Kidney (tissue), 14 donors: ENCODE data around the gene NENF. TPM values are rescaled to one million over a fixed set of nuclear protein-coding genes. Genes with fewer than 3 reads are reported as not detected.
"Not testable (repeated sequence)": the region's sequence is repeated elsewhere in the genome, so short reads cannot be mapped to it uniquely, and the experiment has no call there.

Experiments used
- DNase-seq, 5 donors: peaks; one replicate each; pipeline ENCODE4 v3.0.0-alpha.2; 2013 to 2020
- FAIRE-seq: peaks from 2 replicates; lab custom pipeline; 2012; peaks lifted over from hg19 to GRCh38; lab: Jason Lieb, UNC
- H3K27ac ChIP-seq, 2 donors: one replicate each; pipeline ENCODE4 v1.7.0; 2013; ENCODE audit warnings: low read depth in 2 of 2, low read length in 2 of 2, inconsistent platforms in 1 of 2
- H3K27me3 ChIP-seq: one replicate; pipeline ENCODE4 v1.7.1; 2013; ENCODE audit warnings: low read length, inconsistent platforms; ENCODE audit not compliant: control insufficient read depth, insufficient read depth
- H3K36me3 ChIP-seq, 3 donors: one replicate each; pipeline versions ENCODE4 v1.7.0 to v1.7.1; 2013; ENCODE audit warnings: low read length in 3 of 3, control low read depth in 1 of 3, inconsistent platforms in 1 of 3; ENCODE audit not compliant: insufficient read depth in 3 of 3, control insufficient read depth in 2 of 3
- H3K4me1 ChIP-seq, 3 donors: one replicate each; pipeline versions ENCODE4 v1.7.0 to v1.7.1; 2013; ENCODE audit warnings: low read length in 3 of 3, inconsistent platforms in 1 of 3, low read depth in 1 of 3; ENCODE audit not compliant: control insufficient read depth in 2 of 3, insufficient read depth in 2 of 3
- H3K4me3 ChIP-seq, 3 donors: one replicate each; pipeline versions ENCODE4 v1.7.0 to v1.8.1; 2013; ENCODE audit warnings: low read length in 3 of 3, control low read depth in 1 of 3, inconsistent platforms in 1 of 3
- H3K9ac ChIP-seq, 3 donors: one replicate each; pipeline versions ENCODE4 v1.7.0 to v1.7.1; 2013; ENCODE audit warnings: low read length in 3 of 3, control low read depth in 1 of 3, inconsistent platforms in 1 of 3
- H3K9me3 ChIP-seq, 3 donors: one replicate each; pipeline versions ENCODE4 v1.7.0 to v1.7.1; 2013; ENCODE audit warnings: low read length in 3 of 3, control low read depth in 1 of 3, inconsistent platforms in 1 of 3; ENCODE audit not compliant: control insufficient read depth in 2 of 3, insufficient read depth in 1 of 3
- CTCF ChIP-seq: IDR thresholded peaks from 3 replicates; pipeline ENCODE4 v1.5.1; 2012; ENCODE audit warnings: mild to moderate bottlenecking, moderate library complexity, borderline replicate concordance; ENCODE audit not compliant: insufficient read depth; ENCODE audit errors: extremely low read depth
- intact Hi-C: fragments of 100-400 bp; cut with DNase I; formaldehyde crosslinking; loops from one replicate; pipeline ENCODE4 v1.11.1; 2022
- polyA plus RNA-seq: library from polyadenylated mRNA; stranded (reverse); fragments of 350-450 nt; fragmentation: Illumina TruSeq; extraction: RNeasy Lipid Tissue Mini Kit (QIAGEN cat#74804); gene quantifications from one replicate; pipeline ENCODE4 v1.2.3, GENCODE V29; 2014; ENCODE audit warnings: low read depth, low replicate concordance; ENCODE audit not compliant: insufficient read depth
- total RNA-seq: library from RNA; stranded (reverse); fragmentation: NEBNext Ultra II Directional; extraction: Animal tissue kit (Norgen Biotek cat#: 25700); gene quantifications from one replicate; pipeline ENCODE4 v1.2.1, GENCODE V29; 2021
- donor health status: control.
- donor health status: control.
- donor health status: control.
- donor health status: control.
- donor health status: control.
- donor health status: DM: yes; HTN: yes; CAD: no.
- donor health status: Normal renal cell carcinoma (clear cell type).

NENF gene
- total and polyA plus RNA-seq, 2 donors from 2014 or later, result 63.0 to 210 TPM

GRCh38 chr1:212479188-212479587, 46.5 kb downstream of the NENF start:
- Histone ChIP-seq H3K27ac (no peak overlapping the region), H3K9ac (no peak overlapping the region), H3K4me3 (no peak overlapping the region), H3K9me3 (no peaks in the 10 kb centered on the region), H3K27me3 (no peaks in the 10 kb centered on the region), H3K36me3 (no peaks in the 10 kb centered on the region), H3K4me1 (peaks cover 0 to 8% (median 4%) of the 10 kb centered on the region in 3 donors)
- no peak for TF ChIP-seq CTCF
- intact Hi-C loops, result no loop called here
- FAIRE-seq (no peak), DNase-seq (peak in 1 of 5 donors; percentile 7)

- H3K4me1 ChIP-seq, intact Hi-C loops, H3K27me3 ChIP-seq, H3K9me3 ChIP-seq, H3K9ac ChIP-seq, FAIRE-seq, H3K27ac ChIP-seq, H3K4me3 ChIP-seq, H3K36me3 ChIP-seq: not testable (repeated sequence)
- peak in 1 of 5 donors; percentile 15 for DNase-seq
These were observed 48.2 kb downstream of the NENF start for GRCh38 chr1:212480711-212481437.

- Histone ChIP-seq H3K4me3 (no peak overlapping the region), H3K9ac (no peak overlapping the region), H3K36me3 (no peaks in the 10 kb centered on the region), H3K27me3 (no peaks in the 10 kb centered on the region), H3K27ac (no peak overlapping the region), H3K9me3 (no peaks in the 10 kb centered on the region), H3K4me1 (peaks cover 0 to 8% (median 6%) of the 10 kb centered on the region in 3 donors)
- intact Hi-C loops, result no loop called here
- DNase-seq, result no peak
- no peak for FAIRE-seq
- TF ChIP-seq CTCF, result no peak
These were observed 48.7 kb downstream of the NENF start for GRCh38 chr1:212481438-212481767.

GRCh38 chr1:212482006-212482636, 49.4 kb downstream of the NENF start:
- intact Hi-C loops, result no loop called here
- DNase-seq (peak in 1 of 5 donors; percentile 11), FAIRE-seq (no peak)
- Histone ChIP-seq H3K4me1 (peaks cover 0 to 8% (median 4%) of the 10 kb centered on the region in 3 donors), H3K4me3 (no peak overlapping the region), H3K9me3 (no peaks in the 10 kb centered on the region), H3K27me3 (no peaks in the 10 kb centered on the region), H3K36me3 (no peaks in the 10 kb centered on the region), H3K27ac (peak overlapping the region in 1 of 2 donors; percentile 27), H3K9ac (no peak overlapping the region)
- no peak for TF ChIP-seq CTCF
